Astrocyte of the cerebellum (primary cell): Measurements from ENCODE around the gene ZC3HAV1.
"Not testable (repeated sequence)": the region's sequence is repeated elsewhere in the genome, so short reads cannot be mapped to it uniquely, and the experiment has no call there.

Experiments used
- DNase-seq: peaks from one replicate; pipeline ENCODE4 v3.0.0-alpha.2; 2011; ENCODE audit warnings: low read depth
- H3K4me3 ChIP-seq: 2 replicates; pipeline ENCODE4 v1.5.1; 2011; ENCODE audit warnings: mild to moderate bottlenecking, low read depth, low read length, moderate library complexity
- CTCF ChIP-seq: IDR thresholded peaks from 2 replicates; pipeline ENCODE4 v1.5.1; 2012; ENCODE audit warnings: low read length, low read depth, moderate library complexity, mild to moderate bottlenecking; ENCODE audit errors: missing control alignments
- in situ Hi-C: cut with HindIII; loops from 2 replicates; pipeline ENCODE4 v1.10.0; 2017; ENCODE audit warnings: low sequenced_read_pairs

Gene ZC3HAV1

GRCh38 chr7:139108266-139109187 lies 993 bp downstream of the ZC3HAV1 start:
- DNase-seq = no peak
- no peak for TF ChIP-seq CTCF
- H3K4me3 ChIP-seq = peak overlapping the region; percentile 94
- in situ Hi-C loops = no loop called here

- H3K4me3 ChIP-seq = no peak overlapping the region
- no peak for TF ChIP-seq CTCF
- in situ Hi-C loops = no loop called here
- no peak for DNase-seq
These were observed 2.6 kb downstream of the ZC3HAV1 start for GRCh38 chr7:139106959-139107358.

- in situ Hi-C loops, DNase-seq, H3K4me3 ChIP-seq: not testable (repeated sequence)
These were observed 3.3 kb downstream of the ZC3HAV1 start for GRCh38 chr7:139106227-139106626.

GRCh38 chr7:139105484-139105883 lies 4.0 kb downstream of the ZC3HAV1 start:
- TF ChIP-seq CTCF = no peak
- in situ Hi-C loops = no loop called here
- DNase-seq = no peak
- no peak overlapping the region for H3K4me3 ChIP-seq

GRCh38 chr7:139104091-139104450 lies 5.4 kb downstream of the ZC3HAV1 start:
- in situ Hi-C loops = no loop called here
- no peak for DNase-seq
- H3K4me3 ChIP-seq = no peak overlapping the region

GRCh38 chr7:139103057-139103815 lies 6.3 kb downstream of the ZC3HAV1 start:
- DNase-seq = no peak
- H3K4me3 ChIP-seq = no peak overlapping the region
- in situ Hi-C loops = no loop called here
- no peak for TF ChIP-seq CTCF

More at GRCh38 chr7:139104091-139104450, 5.4 kb downstream of the ZC3HAV1 start:
- no peak for TF ChIP-seq CTCF

- in situ Hi-C loops, DNase-seq, H3K4me3 ChIP-seq: not testable (repeated sequence)
These were observed 7.8 kb downstream of the ZC3HAV1 start for GRCh38 chr7:139101637-139102158.
